ENCODE results near the gene ELL2.

Gene ELL2

GRCh38 chr5:95856501-95856981 is 105.1 kb downstream of the ELL2 start:
- no peak for ATAC-seq
- TF ChIP-seq OSR1 (CRISPR knock-in tag; IDR thresholded peaks at IDR 0.05) (no peak), SNAI2 (CRISPR knock-in tag; IDR thresholded peaks at IDR 0.05) (no peak), POU6F1 (CRISPR knock-in tag; IDR thresholded peaks at IDR 0.05; ENCODE audit: borderline replicate concordance, low read depth) (no peak), CSDC2 (CRISPR knock-in tag; IDR thresholded peaks at IDR 0.05) (no peak), ISL1 (CRISPR knock-in tag; IDR thresholded peaks at IDR 0.05) (no peak), CREB5 (CRISPR knock-in tag; IDR thresholded peaks at IDR 0.05; ENCODE audit: low read depth) (no peak), GLIS3 (CRISPR knock-in tag; IDR thresholded peaks at IDR 0.05) (no peak), ZNF70 (CRISPR knock-in tag; IDR thresholded peaks at IDR 0.05) (no peak)

GRCh38 chr5:95853490-95853889 is 108.2 kb downstream of the ELL2 start:
- TF ChIP-seq TSHZ2 (CRISPR knock-in tag; IDR thresholded peaks at IDR 0.05) (no peak), ZNF70 (CRISPR knock-in tag; IDR thresholded peaks at IDR 0.05) (no peak), ZFP30 (CRISPR knock-in tag; IDR thresholded peaks at IDR 0.05) (no peak), TCF4 (CRISPR knock-in tag; IDR thresholded peaks at IDR 0.05; ENCODE audit: borderline replicate concordance) (no peak), ZNF8 (CRISPR knock-in tag; IDR thresholded peaks at IDR 0.05) (no peak), PATZ1 (CRISPR knock-in tag; IDR thresholded peaks at IDR 0.05; ENCODE audit: borderline replicate concordance) (no peak), ARNTL (CRISPR knock-in tag; IDR thresholded peaks at IDR 0.05; ENCODE audit: borderline replicate concordance, low read depth) (no peak), POU6F1 (CRISPR knock-in tag; IDR thresholded peaks at IDR 0.05; ENCODE audit: borderline replicate concordance, low read depth) (no peak), CREB5 (CRISPR knock-in tag; IDR thresholded peaks at IDR 0.05; ENCODE audit: low read depth) (no peak), GLIS3 (CRISPR knock-in tag; IDR thresholded peaks at IDR 0.05) (no peak), TOX (CRISPR knock-in tag; IDR thresholded peaks at IDR 0.05; ENCODE audit: borderline replicate concordance) (no peak), BACH2 (CRISPR knock-in tag; IDR thresholded peaks at IDR 0.05; ENCODE audit: borderline replicate concordance) (no peak), CSDC2 (CRISPR knock-in tag; IDR thresholded peaks at IDR 0.05) (no peak), ESRRG (CRISPR knock-in tag; IDR thresholded peaks at IDR 0.05) (no peak), OSR1 (CRISPR knock-in tag; IDR thresholded peaks at IDR 0.05) (no peak), PPARA (CRISPR knock-in tag; IDR thresholded peaks at IDR 0.05; ENCODE audit: borderline replicate concordance) (no peak), ZFP3 (CRISPR knock-in tag; IDR thresholded peaks at IDR 0.05) (no peak), ZC3H10 (CRISPR knock-in tag; IDR thresholded peaks at IDR 0.05) (no peak)
- ATAC-seq, result no peak
